HEK293 (cell line): ENCODE measurements around the gene ACTL8.
A peak's percentile ranks its signal among the peaks of the same experiment; 100 is the strongest.

Experiments used
- CTCF ChIA-PET: fragments of 350-600 bp; formaldehyde crosslinking; extraction: SDS; loops from one replicate; lab custom pipeline; 2021; ENCODE audit warnings: antibody characterized with exemption; lab: Yijun Ruan, JAX
- POLR2A ChIA-PET: fragments of 300-600 bp; formaldehyde crosslinking; extraction: SDS; loops from one replicate; lab custom pipeline; 2020; ENCODE audit warnings: antibody characterized with exemption, inconsistent platforms; lab: Yijun Ruan, JAX
- H3K27ac ChIP-seq: fragments of 200-500 bp; sonication (Bioruptor generic); 2 replicates; pipeline ENCODE4 v1.5.1; 2014; ENCODE audit warnings: low read depth, low read length, control low read depth, inconsistent platforms; ENCODE audit errors: extremely low read depth
- H3K36me3 ChIP-seq, 2 experiments: fragments of 200-500 bp in 1 of 2; sonication (Bioruptor generic) in 1 of 2; 1 replicate in 1 of 2; 2 replicates in 1 of 2; pipeline ENCODE4 v1.5.1; 2014 to 2017; ENCODE audit warnings: inconsistent platforms in 2 of 2, low read length in 2 of 2; ENCODE audit not compliant: control insufficient read depth in 2 of 2, insufficient read depth in 1 of 2
- H3K4me1 ChIP-seq: fragments of 200-500 bp; sonication (Bioruptor generic); 2 replicates; pipeline ENCODE4 v1.5.1; 2014; ENCODE audit warnings: mild to moderate bottlenecking, low read length, inconsistent platforms; ENCODE audit not compliant: control insufficient read depth, insufficient read depth
- H3K4me3 ChIP-seq: 2 replicates; pipeline ENCODE4 v1.5.1; 2011; ENCODE audit warnings: low read depth, mild to moderate bottlenecking, control low read depth, low read length, moderate library complexity
- H3K9me3 ChIP-seq: fragments of 200-500 bp; sonication (Bioruptor generic); 2 replicates; pipeline ENCODE4 v1.5.1; 2014; ENCODE audit warnings: low read depth, low read length, inconsistent platforms; ENCODE audit not compliant: control insufficient read depth, insufficient read depth
- EGR2 ChIP-seq: fragments of 450-650 bp; formaldehyde crosslinking; IDR thresholded peaks from 2 replicates; pipeline ENCODE4 v1.5.1; 2016; ENCODE audit warnings: low read depth, missing biosample characterization, missing genetic modification characterization
- GFI1B ChIP-seq: fragments of 450-650 bp; formaldehyde crosslinking; IDR thresholded peaks from 2 replicates; pipeline ENCODE4 v1.5.1; 2016; ENCODE audit warnings: missing biosample characterization, missing genetic modification characterization
- GLIS1 ChIP-seq: fragments of 450-650 bp; formaldehyde crosslinking; IDR thresholded peaks from 2 replicates; pipeline ENCODE4 v1.5.1; 2016; ENCODE audit warnings: missing biosample characterization, missing genetic modification characterization
- IKZF3 ChIP-seq: fragments of 450-650 bp; IDR thresholded peaks from 2 replicates; pipeline ENCODE4 v1.5.0; 2018; ENCODE audit warnings: missing biosample characterization, mild to moderate bottlenecking, missing genetic modification characterization, moderate library complexity
- KLF16 ChIP-seq: fragments of 450-650 bp; formaldehyde crosslinking; IDR thresholded peaks from 2 replicates; pipeline ENCODE4 v1.5.1; 2017; ENCODE audit warnings: missing biosample characterization, missing genetic modification characterization
- KLF8 ChIP-seq: fragments of 450-650 bp; formaldehyde crosslinking; IDR thresholded peaks from 2 replicates; pipeline ENCODE4 v1.5.1; 2016; ENCODE audit warnings: missing biosample characterization, missing genetic modification characterization
- PRDM1 ChIP-seq: fragments of 450-650 bp; formaldehyde crosslinking; IDR thresholded peaks from 2 replicates; pipeline ENCODE4; 2016; ENCODE audit warnings: missing biosample characterization, missing genetic modification characterization
- SETDB1 ChIP-seq: IDR thresholded peaks from one replicate; pipeline ENCODE4 v1.6.1; 2017; ENCODE audit warnings: mild to moderate bottlenecking, low read length, moderate library complexity, mixed read lengths; ENCODE audit not compliant: insufficient read length
- SP3 ChIP-seq: fragments of 450-650 bp; formaldehyde crosslinking; IDR thresholded peaks from 2 replicates; pipeline ENCODE4 v1.5.1; 2016; ENCODE audit warnings: missing biosample characterization, missing genetic modification characterization
- YY1 ChIP-seq: fragments of 450-650 bp; formaldehyde crosslinking; IDR thresholded peaks from 2 replicates; pipeline ENCODE4 v1.5.1; 2018; ENCODE audit warnings: missing biosample characterization, missing genetic modification characterization
- ZBTB21 ChIP-seq: fragments of 450-650 bp; formaldehyde crosslinking; IDR thresholded peaks from 2 replicates; pipeline ENCODE4 v1.5.1; 2017; ENCODE audit warnings: missing biosample characterization, missing genetic modification characterization
- ZBTB48 ChIP-seq: fragments of 450-650 bp; formaldehyde crosslinking; IDR thresholded peaks from 2 replicates; pipeline ENCODE4 v1.5.1; 2016; ENCODE audit warnings: missing biosample characterization, missing genetic modification characterization
- ZFP41 ChIP-seq: fragments of 450-650 bp; formaldehyde crosslinking; IDR thresholded peaks from 2 replicates; pipeline ENCODE4 v1.5.1; 2016; ENCODE audit warnings: missing biosample characterization, missing genetic modification characterization, borderline replicate concordance
- ZNF16 ChIP-seq: fragments of 450-650 bp; formaldehyde crosslinking; IDR thresholded peaks from 2 replicates; pipeline ENCODE4 v1.5.1; 2016; ENCODE audit warnings: low read depth, missing biosample characterization, missing genetic modification characterization
- ZNF169 ChIP-seq: fragments of 450-650 bp; formaldehyde crosslinking; IDR thresholded peaks from 2 replicates; pipeline ENCODE4 v1.5.1; 2016; ENCODE audit warnings: missing biosample characterization, missing genetic modification characterization
- ZNF2 ChIP-seq: fragments of 450-650 bp; formaldehyde crosslinking; IDR thresholded peaks from 2 replicates; pipeline ENCODE4 v1.5.1; 2016; ENCODE audit warnings: missing biosample characterization, missing genetic modification characterization
- ZNF202 ChIP-seq: fragments of 450-650 bp; formaldehyde crosslinking; IDR thresholded peaks from 2 replicates; pipeline ENCODE4 v1.5.1; 2016; ENCODE audit warnings: missing biosample characterization, missing genetic modification characterization, borderline replicate concordance
- ZNF302 ChIP-seq: fragments of 450-650 bp; formaldehyde crosslinking; IDR thresholded peaks from 2 replicates; pipeline ENCODE4 v1.5.1; 2016; ENCODE audit warnings: missing biosample characterization, missing genetic modification characterization, low read depth
- ZNF473 ChIP-seq: fragments of 450-650 bp; formaldehyde crosslinking; IDR thresholded peaks from 2 replicates; pipeline ENCODE4 v1.5.1; 2017; ENCODE audit warnings: missing biosample characterization, missing genetic modification characterization
- ZNF600 ChIP-seq: fragments of 450-650 bp; formaldehyde crosslinking; IDR thresholded peaks from 2 replicates; pipeline ENCODE4 v1.5.1; 2016; ENCODE audit warnings: missing biosample characterization, missing genetic modification characterization
- ZNF654 ChIP-seq: fragments of 450-650 bp; formaldehyde crosslinking; IDR thresholded peaks from 2 replicates; pipeline ENCODE4 v1.5.1; 2016; ENCODE audit warnings: low read depth, missing biosample characterization, missing genetic modification characterization
- ZNF707 ChIP-seq: fragments of 450-650 bp; formaldehyde crosslinking; IDR thresholded peaks from 2 replicates; pipeline ENCODE4 v1.5.1; 2016; ENCODE audit warnings: missing biosample characterization, missing genetic modification characterization
- ZNF747 ChIP-seq: fragments of 450-650 bp; formaldehyde crosslinking; IDR thresholded peaks from 2 replicates; pipeline ENCODE4 v1.5.1; 2016; ENCODE audit warnings: missing biosample characterization, missing genetic modification characterization
- ZNF837 ChIP-seq: fragments of 450-650 bp; formaldehyde crosslinking; IDR thresholded peaks from 2 replicates; pipeline ENCODE4 v1.5.1; 2016; ENCODE audit warnings: missing biosample characterization, missing genetic modification characterization
- ZSCAN16 ChIP-seq: fragments of 450-650 bp; formaldehyde crosslinking; IDR thresholded peaks from 2 replicates; pipeline ENCODE4 v1.5.1; 2016; ENCODE audit warnings: missing biosample characterization, missing genetic modification characterization
- TF ChIP-seq, protein P1 (sequence below): fragments of 450-650 bp; formaldehyde crosslinking; IDR thresholded peaks from 2 replicates; pipeline ENCODE4 v1.5.1; 2016; ENCODE audit warnings: missing biosample characterization, missing genetic modification characterization
- TF ChIP-seq, protein P2 (sequence below): fragments of 450-650 bp; formaldehyde crosslinking; IDR thresholded peaks from 2 replicates; pipeline ENCODE4 v1.5.1; 2016; ENCODE audit warnings: missing biosample characterization, missing genetic modification characterization
- TF ChIP-seq, protein P3 (sequence below): IDR thresholded peaks from 2 replicates; pipeline ENCODE4 v1.6.1; 2011; ENCODE audit warnings: mild to moderate bottlenecking, low read depth, low read length, borderline replicate concordance
- TF ChIP-seq, protein P4 (sequence below): fragments of 450-650 bp; formaldehyde crosslinking; IDR thresholded peaks from 2 replicates; pipeline ENCODE4 v1.5.1; 2016; ENCODE audit warnings: missing biosample characterization, missing genetic modification characterization

Gene ACTL8

DNA sequence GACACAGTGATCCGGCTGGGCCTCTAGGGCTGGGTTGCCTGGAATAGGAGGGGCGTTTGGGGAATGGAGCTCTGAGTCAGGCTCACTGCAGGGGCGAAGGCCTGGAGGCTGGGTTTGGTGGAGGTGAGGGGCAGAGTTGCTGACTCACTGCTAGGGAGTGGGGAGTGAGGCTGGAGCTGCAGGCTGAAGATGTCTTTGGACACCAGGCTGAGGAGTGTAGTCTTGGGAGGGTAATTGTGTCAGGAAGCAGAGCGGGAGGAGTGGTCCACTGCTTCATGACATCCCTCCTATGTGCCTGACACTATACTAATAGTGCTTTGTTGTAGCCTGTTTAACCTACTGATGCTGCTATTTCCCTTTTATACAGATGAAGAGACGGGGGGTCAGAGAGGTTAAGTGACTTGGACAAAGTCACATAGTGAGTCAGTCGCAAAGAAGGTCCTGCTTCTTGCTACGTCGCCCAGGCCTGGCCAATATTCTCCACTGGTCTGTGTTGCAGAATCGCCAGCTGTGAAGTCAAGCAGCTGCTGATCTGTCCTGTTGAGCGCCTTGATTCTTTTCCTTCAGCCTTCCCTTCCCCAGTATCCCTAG lies 13.6 kb downstream of the ACTL8 start (continued):
- TF ChIP-seq, protein P1, sequence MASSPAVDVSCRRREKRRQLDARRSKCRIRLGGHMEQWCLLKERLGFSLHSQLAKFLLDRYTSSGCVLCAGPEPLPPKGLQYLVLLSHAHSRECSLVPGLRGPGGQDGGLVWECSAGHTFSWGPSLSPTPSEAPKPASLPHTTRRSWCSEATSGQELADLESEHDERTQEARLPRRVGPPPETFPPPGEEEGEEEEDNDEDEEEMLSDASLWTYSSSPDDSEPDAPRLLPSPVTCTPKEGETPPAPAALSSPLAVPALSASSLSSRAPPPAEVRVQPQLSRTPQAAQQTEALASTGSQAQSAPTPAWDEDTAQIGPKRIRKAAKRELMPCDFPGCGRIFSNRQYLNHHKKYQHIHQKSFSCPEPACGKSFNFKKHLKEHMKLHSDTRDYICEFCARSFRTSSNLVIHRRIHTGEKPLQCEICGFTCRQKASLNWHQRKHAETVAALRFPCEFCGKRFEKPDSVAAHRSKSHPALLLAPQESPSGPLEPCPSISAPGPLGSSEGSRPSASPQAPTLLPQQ (tag by site-specific recombination) = peak; percentile 42; the same call in 1 of the 2 replicates
- TF ChIP-seq ZNF600 (tag by site-specific recombination) (peak; percentile 53), ZNF707 (tag by site-specific recombination) (no peak), YY1 (tag by site-specific recombination) (no peak), SETDB1 (no peak), GLIS1 (peak; percentile 29), ZBTB21 (tag by site-specific recombination) (no peak), ZSCAN16 (no peak), EGR2 (tag by site-specific recombination) (0 out of 2 replicates have a peak, but pooled peaks have one; percentile 29)
- TF ChIP-seq, protein P2, sequence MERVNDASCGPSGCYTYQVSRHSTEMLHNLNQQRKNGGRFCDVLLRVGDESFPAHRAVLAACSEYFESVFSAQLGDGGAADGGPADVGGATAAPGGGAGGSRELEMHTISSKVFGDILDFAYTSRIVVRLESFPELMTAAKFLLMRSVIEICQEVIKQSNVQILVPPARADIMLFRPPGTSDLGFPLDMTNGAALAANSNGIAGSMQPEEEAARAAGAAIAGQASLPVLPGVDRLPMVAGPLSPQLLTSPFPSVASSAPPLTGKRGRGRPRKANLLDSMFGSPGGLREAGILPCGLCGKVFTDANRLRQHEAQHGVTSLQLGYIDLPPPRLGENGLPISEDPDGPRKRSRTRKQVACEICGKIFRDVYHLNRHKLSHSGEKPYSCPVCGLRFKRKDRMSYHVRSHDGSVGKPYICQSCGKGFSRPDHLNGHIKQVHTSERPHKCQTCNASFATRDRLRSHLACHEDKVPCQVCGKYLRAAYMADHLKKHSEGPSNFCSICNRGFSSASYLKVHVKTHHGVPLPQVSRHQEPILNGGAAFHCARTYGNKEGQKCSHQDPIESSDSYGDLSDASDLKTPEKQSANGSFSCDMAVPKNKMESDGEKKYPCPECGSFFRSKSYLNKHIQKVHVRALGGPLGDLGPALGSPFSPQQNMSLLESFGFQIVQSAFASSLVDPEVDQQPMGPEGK (tag by site-specific recombination) = 0 out of 2 replicates have a peak, but pooled peaks have one; percentile 29

DNA sequence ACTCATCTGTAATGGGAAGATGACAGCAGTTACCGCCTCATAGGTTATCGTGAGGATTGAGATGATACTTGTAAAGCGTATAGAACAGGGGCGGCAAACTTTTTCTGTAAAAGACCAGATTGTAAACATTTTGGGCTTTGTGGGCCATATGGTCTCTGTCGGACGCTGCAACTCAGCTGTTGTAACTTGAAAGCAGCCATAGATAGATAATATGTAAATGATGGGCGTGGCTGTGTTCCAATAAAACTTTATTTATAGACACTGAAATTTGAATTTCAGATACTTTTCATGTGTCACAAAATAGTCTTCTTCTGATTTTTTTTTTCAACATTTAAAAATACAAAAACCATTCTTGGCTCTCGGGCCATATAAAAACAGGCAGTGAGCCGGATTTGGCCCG lies 15.8 kb downstream of the ACTL8 start:
- ChIA-PET CTCF (interaction anchor here (0.6 to 1.8 kb wide), 4 partner anchors 24 to 165 kb away, joined by 3 to 4 read pairs (median 4); no protein-coding TSS in a partner anchor), POLR2A (no interaction called here)
- H3K4me3 ChIP-seq = no peak overlapping the region
- no peaks in the 10 kb centered on the region for H3K4me1 ChIP-seq
- H3K27ac ChIP-seq = no peak overlapping the region
- no peaks in the 10 kb centered on the region for H3K9me3 ChIP-seq
- H3K36me3 ChIP-seq = no peaks in the 10 kb centered on the region
- TF ChIP-seq, protein P3, sequence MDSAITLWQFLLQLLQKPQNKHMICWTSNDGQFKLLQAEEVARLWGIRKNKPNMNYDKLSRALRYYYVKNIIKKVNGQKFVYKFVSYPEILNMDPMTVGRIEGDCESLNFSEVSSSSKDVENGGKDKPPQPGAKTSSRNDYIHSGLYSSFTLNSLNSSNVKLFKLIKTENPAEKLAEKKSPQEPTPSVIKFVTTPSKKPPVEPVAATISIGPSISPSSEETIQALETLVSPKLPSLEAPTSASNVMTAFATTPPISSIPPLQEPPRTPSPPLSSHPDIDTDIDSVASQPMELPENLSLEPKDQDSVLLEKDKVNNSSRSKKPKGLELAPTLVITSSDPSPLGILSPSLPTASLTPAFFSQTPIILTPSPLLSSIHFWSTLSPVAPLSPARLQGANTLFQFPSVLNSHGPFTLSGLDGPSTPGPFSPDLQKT = no peak
- TF ChIP-seq ZNF169 (tag by site-specific recombination) (no peak), ZNF16 (tag by site-specific recombination) (no peak), SP3 (tag by site-specific recombination) (no peak), ZBTB21 (tag by site-specific recombination) (no peak), ZNF473 (tag by site-specific recombination) (no peak), IKZF3 (tag by site-specific recombination) (no peak), GFI1B (no peak), KLF16 (tag by site-specific recombination) (no peak)

DNA sequence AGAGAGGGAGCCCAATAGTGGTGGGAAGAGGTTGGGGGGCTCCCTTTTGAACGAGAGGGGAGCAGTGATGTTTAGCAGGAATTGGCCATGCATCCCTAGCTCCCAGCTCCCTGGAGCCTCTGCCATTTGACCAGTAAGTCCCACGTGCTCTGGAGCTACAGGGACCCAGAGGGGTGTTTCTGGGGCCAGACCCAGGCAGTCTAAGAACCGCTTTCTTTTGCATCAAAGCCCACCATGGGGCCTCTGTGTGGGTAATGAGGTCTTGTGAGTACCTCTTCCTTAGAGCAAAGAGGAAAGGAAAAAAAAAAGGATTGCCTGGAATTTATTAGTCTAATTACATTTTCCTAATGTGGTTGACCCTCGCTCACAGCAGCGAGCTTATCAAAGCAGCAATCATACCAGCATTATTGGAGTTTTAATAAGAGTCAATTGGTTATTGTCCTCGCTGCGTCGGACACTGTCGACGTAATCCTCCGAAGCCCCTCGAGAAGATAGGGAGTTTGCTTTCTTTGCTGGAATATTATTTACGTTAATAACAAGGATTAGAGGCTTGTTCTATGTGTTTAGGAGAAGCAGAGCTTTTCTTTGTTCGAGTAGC lies 17.6 kb downstream of the ACTL8 start:
- H3K4me3 ChIP-seq = no peak overlapping the region
- CTCF ChIA-PET = interaction anchor here (0.7 to 0.8 kb wide), 2 partner anchors 13 to 393 kb away, joined by 3 to 4 read pairs; no protein-coding TSS in a partner anchor
- POLR2A ChIA-PET = no interaction called here
- no peaks in the 10 kb centered on the region for H3K36me3 ChIP-seq
- no peak overlapping the region for H3K27ac ChIP-seq
- no peaks in the 10 kb centered on the region for H3K9me3 ChIP-seq
- H3K4me1 ChIP-seq = no peaks in the 10 kb centered on the region
- TF ChIP-seq ZNF707 (tag by site-specific recombination) (no peak), ZFP41 (tag by site-specific recombination) (no peak), ZNF747 (no peak), ZNF654 (tag by site-specific recombination) (no peak), ZNF202 (no peak), ZNF302 (tag by site-specific recombination) (no peak), YY1 (tag by site-specific recombination) (no peak), ZNF2 (tag by site-specific recombination) (no peak), ZNF837 (tag by site-specific recombination) (no peak), KLF8 (no peak), PRDM1 (tag by site-specific recombination) (no peak), ZBTB48 (tag by site-specific recombination) (no peak)
- TF ChIP-seq, protein P4, sequence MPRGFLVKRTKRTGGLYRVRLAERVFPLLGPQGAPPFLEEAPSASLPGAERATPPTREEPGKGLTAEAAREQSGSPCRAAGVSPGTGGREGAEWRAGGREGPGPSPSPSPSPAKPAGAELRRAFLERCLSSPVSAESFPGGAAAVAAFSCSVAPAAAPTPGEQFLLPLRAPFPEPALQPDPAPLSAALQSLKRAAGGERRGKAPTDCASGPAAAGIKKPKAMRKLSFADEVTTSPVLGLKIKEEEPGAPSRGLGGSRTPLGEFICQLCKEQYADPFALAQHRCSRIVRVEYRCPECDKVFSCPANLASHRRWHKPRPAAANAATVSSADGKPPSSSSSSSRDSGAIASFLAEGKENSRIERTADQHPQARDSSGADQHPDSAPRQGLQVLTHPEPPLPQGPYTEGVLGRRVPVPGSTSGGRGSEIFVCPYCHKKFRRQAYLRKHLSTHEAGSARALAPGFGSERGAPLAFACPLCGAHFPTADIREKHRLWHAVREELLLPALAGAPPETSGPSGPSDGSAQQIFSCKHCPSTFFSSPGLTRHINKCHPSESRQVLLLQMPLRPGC (tag by site-specific recombination) = no peak
